Natural killer cell (primary cell): ENCODE results near the gene PCBP1. TPM values are rescaled to one million over a fixed set of nuclear protein-coding genes. Genes with fewer than 3 reads are reported as not detected.
A peak's percentile ranks its signal among the peaks of the same experiment; 100 is the strongest.

ENCODE experiments used
- ATAC-seq, 3 donors: fragments of 150-1000 bp in 2 of 3; fragments of 200-7000 bp in 1 of 3; cut with Tn5 transposase; 1 replicate in 1 of 3; 2 replicates in 2 of 3; pipeline ENCODE4 v1.10.0; 2021; ENCODE audit warnings: mild to moderate bottlenecking in 2 of 3, moderate library complexity in 2 of 3
- DNase-seq, 2 donors: peaks; one replicate each; pipeline versions ENCODE4 v3.0.0 to v3.0.0-alpha.2; 2013 to 2021; ENCODE audit warnings: mixed read lengths in 1 of 2
- H3K27ac ChIP-seq: one replicate; pipeline ENCODE4 v1.5.1; 2013; ENCODE audit warnings: mild to moderate bottlenecking, low read length
- H3K27me3 ChIP-seq: one replicate; pipeline ENCODE4 v1.6.1; 2013; ENCODE audit warnings: low read length; ENCODE audit not compliant: control insufficient read depth, insufficient read depth
- H3K36me3 ChIP-seq: one replicate; pipeline ENCODE4 v1.6.1; 2013; ENCODE audit warnings: low read length; ENCODE audit not compliant: control insufficient read depth, insufficient read depth
- H3K4me1 ChIP-seq: one replicate; pipeline ENCODE4 v1.6.1; 2013; ENCODE audit warnings: low read length; ENCODE audit not compliant: control insufficient read depth, insufficient read depth
- H3K4me3 ChIP-seq: one replicate; pipeline ENCODE4 v1.5.1; 2013; ENCODE audit warnings: low read length
- H3K9me3 ChIP-seq: one replicate; pipeline ENCODE4 v1.6.1; 2013; ENCODE audit warnings: low read length; ENCODE audit not compliant: control insufficient read depth, insufficient read depth
- H3K27ac Mint-ChIP-seq, 2 donors: one replicate each; pipeline ENCODE4 v1.8.0; 2022; ENCODE audit warnings: mild to moderate bottlenecking in 2 of 2, mixed read lengths in 2 of 2, moderate library complexity in 1 of 2
- H3K27me3 Mint-ChIP-seq, 2 donors: one replicate each; pipeline ENCODE4 v1.8.0; 2022; ENCODE audit warnings: low read depth in 2 of 2, mixed read lengths in 2 of 2
- H3K36me3 Mint-ChIP-seq: one replicate; pipeline ENCODE4 v1.8.0; 2022; ENCODE audit warnings: mixed read lengths
- H3K4me1 Mint-ChIP-seq, 2 donors: one replicate each; pipeline ENCODE4 v1.8.0; 2022; ENCODE audit warnings: mixed read lengths in 2 of 2
- H3K4me3 Mint-ChIP-seq: one replicate; pipeline ENCODE4 v1.8.0; 2022; ENCODE audit warnings: mild to moderate bottlenecking, moderate library complexity, mixed read lengths
- H3K9me3 Mint-ChIP-seq, 2 donors: one replicate each; pipeline ENCODE4 v1.8.0; 2022; ENCODE audit warnings: mixed read lengths in 2 of 2
- CTCF ChIP-seq: fragments of 200-600 bp; IDR thresholded peaks from one replicate; pipeline ENCODE4 v1.8.0; 2022; ENCODE audit warnings: antibody characterized with exemption
- WGBS: methylation state at CpG from one replicate; pipeline ENCODE4 v1.1.7; 2013; ENCODE audit warnings: missing lambda C conversion rate; ENCODE audit not compliant: insufficient coverage; 5-methylcytosine and 5-hydroxymethylcytosine counted together
- intact Hi-C: fragments of 100-400 bp; cut with micrococcal nuclease; formaldehyde crosslinking; loops from one replicate; pipeline ENCODE4 v1.14.2; 2022
- total RNA-seq, 4 donors: library from RNA; stranded (reverse); fragments of 120-200 nt in 1 of 4; gene quantifications; one replicate each; pipeline versions ENCODE4 v1.2.3 to v1.2.4, GENCODE V29; 2013 to 2022

The PCBP1 gene
- total RNA-seq, 3 donors from 2014 or later (not counting 1 experiment from before 2014, with no cell fraction given), result 329 to 358 (median 352) TPM

DNA sequence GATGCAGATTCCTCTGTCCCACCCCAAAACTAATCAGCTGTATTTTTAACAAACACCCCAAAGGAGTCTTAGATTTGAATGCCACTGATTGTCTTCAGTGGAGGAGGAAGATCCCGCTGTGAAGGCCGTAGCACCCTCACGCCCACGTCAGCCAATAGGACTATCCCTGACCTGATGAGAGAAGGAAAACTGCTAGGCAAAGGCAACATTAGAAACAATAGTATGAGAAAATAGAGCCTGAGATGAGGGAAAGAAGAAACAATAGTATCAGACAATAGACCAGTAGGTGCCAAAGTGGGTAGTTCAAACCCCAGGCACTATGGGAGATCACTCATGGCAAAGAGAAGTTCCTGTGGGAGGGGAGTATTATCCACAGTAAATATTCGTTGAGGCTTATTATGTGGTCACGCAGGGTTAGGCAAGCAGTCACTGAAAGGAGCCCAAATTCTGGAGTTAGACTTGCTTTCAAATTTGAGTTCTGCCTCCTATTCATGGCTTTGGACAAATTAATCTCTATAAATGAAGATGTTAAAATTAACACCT lies 2.8 kb downstream of the PCBP1 start:
- ATAC-seq, result no peak
- intact Hi-C loops, result loop anchor here (5.0 kb wide), 2 partner anchors 202 to 263 kb away; partner anchors contain the start of genes GMCL1 and SNRPG
- H3K36me3 Mint-ChIP-seq, result peaks cover 6% of the 10 kb centered on the region

DNA sequence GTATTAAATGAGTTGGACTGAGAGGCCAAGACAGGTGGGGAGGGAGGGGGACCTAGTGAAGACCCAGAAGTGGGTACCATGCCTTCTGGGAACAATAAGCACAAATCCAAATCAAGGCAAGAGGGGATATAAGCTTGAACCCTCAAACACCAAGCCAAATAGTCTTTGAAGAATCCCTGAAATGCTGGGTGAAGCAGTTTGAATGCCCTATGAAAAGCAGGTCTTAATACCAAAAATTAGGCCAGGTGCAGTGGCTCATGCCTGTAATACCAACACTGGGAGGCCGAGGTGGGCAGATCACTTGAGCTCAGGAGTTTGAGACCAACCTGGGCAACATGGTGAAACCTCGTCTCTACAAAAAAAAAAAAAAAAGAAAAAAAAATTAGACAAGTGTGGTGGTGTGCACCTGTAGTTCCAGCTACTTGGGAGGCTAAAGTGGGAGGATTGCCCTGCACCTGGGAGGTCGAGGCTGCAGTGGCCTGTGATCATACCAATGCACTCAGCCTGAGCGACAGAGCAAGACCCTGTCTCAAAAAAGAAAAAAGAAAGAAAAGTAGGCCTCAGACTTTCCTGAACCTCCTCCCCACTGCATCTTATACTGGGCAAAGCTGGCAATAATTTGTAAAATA lies 3.5 kb downstream of the PCBP1 start:
- no peaks in the 10 kb centered on the region for H3K9me3 ChIP-seq
- H3K36me3 ChIP-seq, result peaks cover 15% of the 10 kb centered on the region
- Mint-ChIP-seq H3K9me3 (no peaks in the 10 kb centered on the region), H3K4me3 (peak overlapping the region; percentile 97), H3K27me3 (no peaks in the 10 kb centered on the region), H3K36me3 (peaks cover 6% of the 10 kb centered on the region), H3K27ac (peak overlapping the region; percentile 99 to 100), H3K4me1 (peaks cover 66 to 80% of the 10 kb centered on the region in 2 donors)
- ATAC-seq, result no peak
- TF ChIP-seq CTCF, result no peak
- WGBS, result 82% methylated on average over 4 of the region's 4 CpGs
- no peak overlapping the region for H3K4me3 ChIP-seq
- peaks cover 57% of the 10 kb centered on the region for H3K4me1 ChIP-seq
- no peak for DNase-seq
- intact Hi-C loops, result no loop called here
- H3K27ac ChIP-seq, result peak overlapping the region; percentile 97
- no peaks in the 10 kb centered on the region for H3K27me3 ChIP-seq

More for the DNA sequence above, 2.8 kb downstream of the PCBP1 start:
- H3K4me3 Mint-ChIP-seq, result peak overlapping the region; percentile 97
- H3K4me1 Mint-ChIP-seq, result peaks cover 69 to 80% of the 10 kb centered on the region in 2 donors
- H3K27ac Mint-ChIP-seq, result peak overlapping the region; percentile 99 to 100
- Histone ChIP-seq H3K27me3 (no peaks in the 10 kb centered on the region), H3K4me1 (peaks cover 57% of the 10 kb centered on the region), H3K27ac (peak overlapping the region; percentile 97), H3K36me3 (peaks cover 15% of the 10 kb centered on the region), H3K9me3 (no peaks in the 10 kb centered on the region), H3K4me3 (peak overlapping the region; percentile 94)
- WGBS, result 69% methylated on average over 6 of the region's 6 CpGs
- no peak for DNase-seq
- H3K9me3 Mint-ChIP-seq, result no peaks in the 10 kb centered on the region
- TF ChIP-seq CTCF, result no peak
- no peaks in the 10 kb centered on the region for H3K27me3 Mint-ChIP-seq

- H3K4me3 ChIP-seq, result no peak overlapping the region
- ATAC-seq (no peak), DNase-seq (peak in 1 of 2 donors; percentile 19)
- H3K4me1 ChIP-seq, result peaks cover 57% of the 10 kb centered on the region
- 63% methylated on average over 2 of the region's 2 CpGs for WGBS
- peak overlapping the region; percentile 34 for H3K27ac ChIP-seq
- Mint-ChIP-seq H3K27me3 (no peaks in the 10 kb centered on the region), H3K9me3 (no peaks in the 10 kb centered on the region), H3K27ac (peak overlapping the region; percentile 99 to 100), H3K36me3 (peaks cover 6% of the 10 kb centered on the region), H3K4me1 (peaks cover 63 to 76% of the 10 kb centered on the region in 2 donors), H3K4me3 (peak overlapping the region; percentile 32)
- no peaks in the 10 kb centered on the region for H3K27me3 ChIP-seq
- TF ChIP-seq CTCF, result no peak
- H3K9me3 ChIP-seq, result no peaks in the 10 kb centered on the region
- peaks cover 15% of the 10 kb centered on the region for H3K36me3 ChIP-seq
- intact Hi-C loops, result no loop called here
These were observed 4.1 kb downstream of the PCBP1 start for GRCh38 chr2:70091364-70091763.
